Stomach smooth muscle (tissue), 2 donors: Measurements from ENCODE around the gene C15orf39.
"Not testable (repeated sequence)": the region's sequence is repeated elsewhere in the genome, so short reads cannot be mapped to it uniquely, and the experiment has no call there.

Experiments used
- H3K27ac ChIP-seq: one replicate; pipeline ENCODE4 v1.7.0; 2013; ENCODE audit warnings: mild to moderate bottlenecking, low read length, inconsistent platforms
- H3K27me3 ChIP-seq, 2 donors: one replicate each; pipeline ENCODE4 v1.7.0; 2013; ENCODE audit warnings: low read length in 2 of 2; ENCODE audit not compliant: insufficient read depth in 2 of 2, control insufficient read depth in 1 of 2
- H3K36me3 ChIP-seq, 2 donors: one replicate each; pipeline ENCODE4 v1.7.0; 2013; ENCODE audit warnings: low read length in 2 of 2; ENCODE audit not compliant: control insufficient read depth in 2 of 2, insufficient read depth in 2 of 2
- H3K4me1 ChIP-seq: one replicate; pipeline ENCODE4 v1.7.0; 2013; ENCODE audit warnings: low read length; ENCODE audit not compliant: control insufficient read depth, insufficient read depth
- H3K4me3 ChIP-seq, 2 donors: one replicate each; pipeline ENCODE4 v1.7.0; 2013; ENCODE audit warnings: low read length in 2 of 2
- H3K9ac ChIP-seq, 2 donors: one replicate each; pipeline ENCODE4 v1.7.0; 2013; ENCODE audit warnings: low read length in 2 of 2, mild to moderate bottlenecking in 1 of 2
- H3K9me3 ChIP-seq, 2 donors: one replicate each; pipeline ENCODE4 v1.7.0; 2013; ENCODE audit warnings: low read length in 2 of 2; ENCODE audit not compliant: control insufficient read depth in 2 of 2
- donor health status: healthy.
- donor health status: Pancreatic carcinoma.

Gene C15orf39

DNA sequence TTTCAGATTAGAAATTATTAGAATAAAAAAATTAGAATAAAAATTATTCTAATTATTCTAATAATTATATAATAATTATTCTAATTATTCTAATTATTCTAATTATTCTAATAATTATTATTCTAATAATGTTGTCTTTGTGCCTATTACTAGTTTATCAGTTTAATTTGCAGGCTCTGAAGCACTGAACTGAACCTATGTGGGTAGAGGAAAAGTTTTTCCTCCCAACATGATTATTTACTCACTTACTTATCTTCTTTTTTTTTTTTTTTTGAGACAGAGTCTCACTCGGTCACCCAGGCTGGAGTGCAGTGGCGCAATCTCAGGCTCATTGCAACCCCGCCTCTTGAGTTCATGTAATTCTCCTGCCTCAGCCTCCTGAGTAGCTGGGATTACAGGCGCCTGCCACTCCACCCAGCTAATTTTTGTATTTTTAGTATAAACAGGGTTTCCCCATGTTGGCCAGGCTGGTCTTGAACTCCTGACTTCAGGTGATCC lies 39.7 kb upstream of the C15orf39 start:
- Histone ChIP-seq H3K27ac (no peak overlapping the region), H3K4me1 (no peaks in the 10 kb centered on the region), H3K4me3 (no peak overlapping the region), H3K9ac (no peak overlapping the region), H3K36me3 (no peaks in the 10 kb centered on the region), H3K9me3 (no peaks in the 10 kb centered on the region), H3K27me3 (no peaks in the 10 kb centered on the region)

DNA sequence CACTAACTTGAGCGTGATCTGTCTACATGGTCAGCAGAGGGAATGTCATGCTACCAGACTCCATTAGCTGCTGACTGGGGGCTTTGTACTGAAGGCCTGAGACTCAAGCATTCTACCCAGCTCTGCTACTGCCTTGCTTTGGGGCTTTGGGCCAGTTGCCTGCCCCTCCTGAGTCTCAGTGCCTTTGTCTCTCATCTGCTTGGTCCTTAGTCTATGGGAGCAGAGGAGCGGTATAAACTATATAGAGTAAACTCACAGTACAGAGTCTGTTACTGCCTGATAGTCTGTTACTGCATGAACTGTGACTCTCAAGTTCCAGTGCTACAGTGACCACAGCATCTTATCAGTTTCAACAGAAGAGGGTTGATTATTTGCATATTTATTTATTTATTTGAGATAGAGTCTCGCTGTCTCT lies 38.5 kb upstream of the C15orf39 start:
- Histone ChIP-seq H3K27ac (no peak overlapping the region), H3K9ac (no peak overlapping the region), H3K9me3 (no peaks in the 10 kb centered on the region), H3K36me3 (no peaks in the 10 kb centered on the region), H3K4me1 (no peaks in the 10 kb centered on the region), H3K4me3 (no peak overlapping the region), H3K27me3 (no peaks in the 10 kb centered on the region)

DNA sequence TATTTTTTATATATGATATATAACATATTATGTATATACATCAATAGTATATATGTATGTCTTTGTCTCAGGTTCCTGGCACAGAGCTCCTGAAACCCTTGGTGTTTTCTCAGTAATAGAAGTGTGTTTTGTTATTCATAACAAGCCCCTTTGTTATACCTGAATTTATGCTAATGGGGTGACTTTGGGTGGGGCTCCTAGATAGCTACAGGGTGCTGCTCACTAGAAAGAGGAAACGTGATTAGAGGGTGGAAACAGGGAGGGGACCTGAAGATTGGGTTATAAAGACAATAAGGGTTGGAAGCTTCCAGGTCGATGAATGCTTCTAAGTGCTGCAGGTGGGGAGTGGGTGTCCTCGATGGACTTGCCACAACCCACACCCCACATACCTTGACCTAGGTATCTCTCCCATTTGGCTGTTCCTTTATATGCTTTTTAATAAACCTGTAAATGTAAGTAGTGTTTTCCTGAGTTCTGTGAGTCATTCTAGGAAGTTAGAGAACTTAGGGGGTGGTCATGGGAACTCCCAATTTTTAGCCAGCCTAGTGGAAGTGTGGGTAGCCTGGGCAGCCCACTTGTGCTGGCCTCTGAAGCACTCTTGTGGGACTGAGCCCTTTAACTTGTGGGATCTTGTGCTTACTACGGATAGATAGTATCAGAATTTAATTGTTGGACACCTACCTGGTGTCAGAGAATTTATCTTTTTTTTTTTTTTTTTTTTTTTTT lies 36.9 kb upstream of the C15orf39 start:
- H3K27me3 ChIP-seq: no peaks in the 10 kb centered on the region
- no peaks in the 10 kb centered on the region for H3K9me3 ChIP-seq
- H3K36me3 ChIP-seq: no peaks in the 10 kb centered on the region
- no peak overlapping the region for H3K4me3 ChIP-seq
- no peaks in the 10 kb centered on the region for H3K4me1 ChIP-seq
- H3K27ac ChIP-seq: no peak overlapping the region
- no peak overlapping the region for H3K9ac ChIP-seq

DNA sequence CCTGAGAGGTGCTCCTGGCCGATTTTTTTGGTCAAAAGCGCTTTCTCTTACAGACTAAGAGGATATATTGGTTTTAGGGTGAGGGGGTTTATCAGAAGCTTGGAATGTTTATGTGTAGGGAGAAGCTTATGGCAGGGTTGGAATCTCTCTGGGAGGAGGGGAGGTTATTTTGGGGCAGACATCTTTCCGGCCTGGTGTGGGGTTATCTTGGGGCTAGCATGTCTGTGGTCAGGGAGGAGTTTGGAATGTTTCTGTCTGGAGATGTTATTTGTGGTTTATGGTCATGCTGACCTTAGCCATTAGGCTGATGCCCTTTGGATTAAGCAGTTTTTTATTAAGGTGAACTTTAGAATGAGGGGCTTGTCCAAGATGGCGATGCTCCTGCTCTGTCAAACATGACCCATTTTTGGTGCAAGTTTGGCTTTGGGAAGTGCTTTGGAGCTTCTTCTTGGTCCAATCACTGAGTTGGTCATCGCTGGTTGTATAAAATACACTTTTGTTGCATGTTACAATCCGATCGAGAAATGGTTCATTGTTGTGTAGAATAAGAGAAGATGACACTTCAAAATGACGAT lies 35.1 kb upstream of the C15orf39 start:
- H3K27me3 ChIP-seq, H3K36me3 ChIP-seq, H3K4me1 ChIP-seq: not testable (repeated sequence)

DNA sequence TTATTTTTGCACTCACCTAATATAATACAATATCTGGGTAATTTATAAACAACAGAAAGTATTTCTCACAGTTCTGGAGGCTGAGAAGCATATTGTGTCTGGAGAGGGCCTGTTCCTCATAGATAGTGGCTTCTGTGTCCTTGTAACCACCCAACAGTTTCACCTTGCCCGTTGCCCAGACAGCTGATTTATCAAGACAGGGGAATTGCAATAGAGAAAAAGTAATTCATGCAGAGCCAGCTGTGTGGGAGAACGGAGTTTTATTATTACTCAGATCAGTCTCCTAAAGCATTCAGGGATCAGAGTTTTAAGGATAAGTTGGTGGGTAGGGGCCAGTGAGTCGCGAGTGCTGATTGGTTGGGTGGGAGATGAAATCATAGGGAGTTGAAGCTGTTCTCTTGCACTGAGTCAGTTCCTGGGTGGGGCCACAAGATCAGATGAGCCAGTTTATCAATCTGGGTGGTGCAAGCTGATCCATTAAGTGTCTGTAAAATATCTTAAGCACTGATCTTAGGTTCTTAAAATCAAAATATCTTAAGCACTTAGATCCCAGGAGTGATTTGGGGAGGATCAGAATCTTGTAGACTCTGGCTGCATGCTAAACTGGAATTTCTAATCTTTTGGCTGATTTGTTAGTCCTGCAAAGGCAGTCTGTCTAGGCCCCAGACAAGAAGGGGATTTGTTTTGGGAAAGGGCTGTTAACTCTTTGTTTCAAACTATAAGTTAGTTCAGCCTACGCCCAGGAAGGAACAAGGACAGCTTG lies 33.9 kb upstream of the C15orf39 start:
- H3K9me3 ChIP-seq: no peaks in the 10 kb centered on the region
- no peak overlapping the region for H3K4me3 ChIP-seq
- H3K4me1 ChIP-seq: no peaks in the 10 kb centered on the region
- no peak overlapping the region for H3K9ac ChIP-seq
- no peaks in the 10 kb centered on the region for H3K27me3 ChIP-seq
- H3K27ac ChIP-seq: no peak overlapping the region
- no peaks in the 10 kb centered on the region for H3K36me3 ChIP-seq

More for the DNA sequence above, 35.1 kb upstream of the C15orf39 start:
- H3K4me3 ChIP-seq, H3K9ac ChIP-seq, H3K27ac ChIP-seq, H3K9me3 ChIP-seq: not testable (repeated sequence)

DNA sequence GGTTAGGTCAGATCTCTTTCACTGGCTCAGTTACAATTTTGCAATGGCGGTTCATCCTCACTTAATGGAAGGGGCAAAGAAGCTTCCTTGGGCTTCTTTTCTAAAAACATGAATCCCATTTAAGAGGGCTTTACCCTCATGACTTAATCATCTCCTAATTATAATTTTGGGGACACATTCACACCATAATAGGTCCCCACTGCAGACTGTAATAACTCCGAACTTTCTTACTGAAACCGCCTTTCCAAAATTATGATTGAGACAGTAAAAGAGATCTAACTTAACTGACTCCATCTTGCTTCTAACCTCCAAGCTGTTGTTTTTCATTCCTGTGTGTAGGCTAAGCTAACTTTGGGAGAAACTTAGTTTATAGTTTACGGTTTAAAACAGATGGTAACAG lies 33.3 kb upstream of the C15orf39 start:
- no peak overlapping the region for H3K4me3 ChIP-seq
- H3K9me3 ChIP-seq: no peaks in the 10 kb centered on the region
- no peaks in the 10 kb centered on the region for H3K4me1 ChIP-seq
- no peak overlapping the region for H3K9ac ChIP-seq
- no peaks in the 10 kb centered on the region for H3K27me3 ChIP-seq
- no peaks in the 10 kb centered on the region for H3K36me3 ChIP-seq
- H3K27ac ChIP-seq: no peak overlapping the region

DNA sequence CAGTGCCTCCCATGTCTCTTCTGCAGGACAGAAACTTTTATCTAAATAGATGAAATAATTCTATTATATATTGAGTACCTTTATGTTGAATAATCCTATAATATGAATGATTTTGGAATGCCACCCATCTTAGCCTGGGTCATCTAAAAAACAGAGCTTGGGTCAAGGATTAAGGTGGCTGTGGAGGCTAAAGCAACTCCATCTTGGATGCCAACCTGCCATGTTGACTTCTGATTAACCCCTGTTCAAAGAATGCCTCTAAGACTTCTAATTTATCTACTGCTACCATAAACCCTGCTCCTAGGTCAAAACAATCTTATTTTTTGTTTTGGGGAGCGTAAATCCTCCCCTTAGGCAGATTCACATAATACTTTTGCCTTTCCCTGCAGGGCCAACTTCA lies 31.5 kb upstream of the C15orf39 start:
- Histone ChIP-seq H3K4me3 (no peak overlapping the region), H3K27ac (no peak overlapping the region), H3K27me3 (no peaks in the 10 kb centered on the region), H3K9me3 (no peaks in the 10 kb centered on the region), H3K4me1 (no peaks in the 10 kb centered on the region), H3K36me3 (no peaks in the 10 kb centered on the region), H3K9ac (no peak overlapping the region)

DNA sequence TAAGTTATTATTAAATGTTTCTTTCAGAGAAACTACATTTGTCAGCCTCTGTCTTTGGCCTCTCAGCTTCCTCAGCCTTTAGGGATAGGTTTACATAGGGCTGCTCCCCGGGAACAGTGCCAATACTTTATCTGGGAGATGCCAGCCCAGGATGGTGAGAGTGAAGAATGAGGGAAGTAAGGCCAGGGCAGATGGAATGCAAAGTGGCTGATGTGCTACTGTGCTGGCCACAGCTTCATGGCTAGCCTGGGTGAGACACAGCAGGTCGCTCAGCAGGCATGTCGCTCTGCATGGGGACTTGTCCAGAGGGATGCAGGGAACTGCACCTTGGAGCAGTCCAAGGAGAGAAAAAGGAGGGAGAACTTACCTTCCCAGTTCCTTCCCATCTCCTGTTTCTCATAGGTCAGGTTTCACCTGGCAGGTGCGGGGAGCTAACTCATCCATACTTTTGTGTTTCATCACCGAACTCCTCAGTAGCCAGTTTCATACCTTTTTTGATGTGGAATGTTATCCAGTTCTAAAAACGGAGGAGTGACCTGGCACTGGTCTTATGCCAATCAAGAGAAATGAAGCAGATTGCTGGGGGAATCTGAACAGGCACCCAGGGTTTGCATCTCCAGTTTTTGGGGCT lies 30.9 kb upstream of the C15orf39 start:
- Histone ChIP-seq H3K27ac (no peak overlapping the region), H3K4me3 (no peak overlapping the region), H3K9me3 (no peaks in the 10 kb centered on the region), H3K9ac (no peak overlapping the region), H3K36me3 (no peaks in the 10 kb centered on the region), H3K4me1 (no peaks in the 10 kb centered on the region), H3K27me3 (no peaks in the 10 kb centered on the region)

DNA sequence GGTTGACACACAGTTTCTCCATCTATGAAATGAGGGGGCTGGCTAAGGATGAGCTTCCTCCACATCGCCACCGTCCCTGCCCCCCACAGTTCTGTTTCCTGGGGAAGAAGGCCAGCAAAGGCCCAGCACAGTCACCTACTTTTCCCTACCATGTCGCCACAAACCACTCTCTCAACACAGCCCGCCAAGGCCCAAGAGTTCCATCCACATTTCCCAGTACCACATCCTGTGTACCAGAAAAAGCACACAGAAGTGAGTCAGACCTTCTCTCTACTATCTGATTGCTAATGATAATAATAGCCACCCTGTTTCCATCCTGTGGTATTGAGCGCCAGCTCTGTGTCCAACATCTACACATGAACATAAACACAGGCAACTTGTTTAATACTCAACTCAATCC lies 30.3 kb upstream of the C15orf39 start:
- no peaks in the 10 kb centered on the region for H3K27me3 ChIP-seq
- no peaks in the 10 kb centered on the region for H3K4me1 ChIP-seq
- no peaks in the 10 kb centered on the region for H3K9me3 ChIP-seq
- H3K27ac ChIP-seq: no peak overlapping the region
- no peak overlapping the region for H3K4me3 ChIP-seq
- no peak overlapping the region for H3K9ac ChIP-seq
- H3K36me3 ChIP-seq: no peaks in the 10 kb centered on the region

DNA sequence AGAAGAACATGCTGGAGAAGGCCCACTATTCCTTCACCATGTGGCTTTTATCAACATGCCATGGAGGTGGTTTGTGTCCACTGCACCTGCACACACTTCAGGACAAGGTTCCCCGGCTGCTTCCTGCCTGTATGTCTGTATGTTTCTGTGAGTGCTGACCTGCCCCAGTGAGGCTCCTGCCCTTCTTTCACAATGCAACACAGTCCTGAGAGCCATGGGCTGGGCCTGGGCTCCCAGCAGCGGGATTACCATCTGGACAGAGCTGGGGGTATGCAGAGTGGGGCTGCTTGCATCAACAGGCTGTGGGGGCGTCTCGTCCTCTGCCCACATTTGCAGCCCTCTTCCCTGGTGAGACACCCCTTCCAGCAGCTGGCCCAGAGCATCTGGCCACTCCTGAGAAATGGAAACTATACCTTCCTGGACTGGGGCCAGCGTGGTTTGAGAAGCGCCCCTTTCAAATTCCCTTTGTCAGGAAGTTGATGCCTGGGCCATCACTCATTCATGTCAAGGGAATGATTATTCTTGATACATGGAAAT lies 29.3 kb upstream of the C15orf39 start:
- H3K9me3 ChIP-seq: no peaks in the 10 kb centered on the region
- no peaks in the 10 kb centered on the region for H3K36me3 ChIP-seq
- H3K4me1 ChIP-seq: no peaks in the 10 kb centered on the region
- H3K27ac ChIP-seq: no peak overlapping the region
- H3K9ac ChIP-seq: no peak overlapping the region
- no peaks in the 10 kb centered on the region for H3K27me3 ChIP-seq
- no peak overlapping the region for H3K4me3 ChIP-seq
